Stimulated activated naive CD8-positive, alpha-beta T cell treated with anti-CD3 and anti-CD28 coated beads, Interleukin-15, Interleukin-2, amounts not matched to agents 100 U/mL and 50 U/mL, for 24 hours (primary cell): ENCODE data around the gene ISL2.
A peak's percentile ranks its signal among the peaks of the same experiment; 100 is the strongest.

Experiments used
- ATAC-seq: fragments of 150-1000 bp; cut with Tn5 transposase; one replicate; pipeline ENCODE4 v1.10.0; 2021
- DNase-seq: peaks from one replicate; pipeline ENCODE4 v3.0.0; 2021

ISL2 gene

DNA sequence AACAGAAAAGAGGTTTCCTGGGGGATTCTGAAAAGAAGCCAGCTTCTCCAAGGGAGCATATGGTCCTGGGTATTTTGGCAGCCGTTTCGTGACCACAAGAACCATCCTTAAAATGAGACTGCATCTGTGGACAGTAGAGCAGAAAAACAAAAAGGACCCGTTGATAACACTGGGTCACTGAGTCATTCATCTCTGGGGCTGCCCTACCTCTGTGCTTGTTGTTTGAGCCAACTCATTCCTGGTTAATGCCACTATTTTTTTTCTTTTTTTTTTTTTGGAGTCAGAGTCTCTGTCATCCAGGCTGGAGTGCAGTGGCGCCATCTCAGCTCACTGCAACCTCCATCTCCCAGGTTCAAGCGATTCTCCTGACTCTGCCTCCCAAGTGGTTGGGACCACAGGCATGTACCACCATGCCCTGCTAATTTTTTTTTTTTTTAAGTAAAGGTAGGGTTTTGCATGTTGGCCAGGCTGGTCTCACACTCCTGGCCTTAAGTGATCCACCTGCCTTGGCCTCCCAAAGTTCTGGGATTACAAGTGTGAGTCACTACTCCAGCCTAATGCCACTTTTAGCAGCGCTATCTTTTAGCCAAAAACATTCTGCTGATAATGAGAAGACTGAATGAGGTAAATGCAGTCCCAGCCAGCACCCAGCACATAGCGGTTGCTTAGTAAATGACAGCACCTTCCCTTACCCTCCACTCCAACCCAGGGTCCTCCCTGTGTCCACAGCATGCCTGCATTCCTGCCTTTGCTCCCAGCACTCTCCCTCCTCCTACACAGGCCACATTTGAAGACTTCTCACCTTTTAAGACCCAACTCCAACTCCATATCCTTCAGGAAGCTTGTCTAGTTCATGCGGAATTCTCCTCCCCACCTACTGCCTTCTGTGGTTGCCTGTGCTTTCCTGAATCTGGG is 9.1 kb upstream of the ISL2 start:
- DNase-seq (no peak), ATAC-seq (no peak)

DNA sequence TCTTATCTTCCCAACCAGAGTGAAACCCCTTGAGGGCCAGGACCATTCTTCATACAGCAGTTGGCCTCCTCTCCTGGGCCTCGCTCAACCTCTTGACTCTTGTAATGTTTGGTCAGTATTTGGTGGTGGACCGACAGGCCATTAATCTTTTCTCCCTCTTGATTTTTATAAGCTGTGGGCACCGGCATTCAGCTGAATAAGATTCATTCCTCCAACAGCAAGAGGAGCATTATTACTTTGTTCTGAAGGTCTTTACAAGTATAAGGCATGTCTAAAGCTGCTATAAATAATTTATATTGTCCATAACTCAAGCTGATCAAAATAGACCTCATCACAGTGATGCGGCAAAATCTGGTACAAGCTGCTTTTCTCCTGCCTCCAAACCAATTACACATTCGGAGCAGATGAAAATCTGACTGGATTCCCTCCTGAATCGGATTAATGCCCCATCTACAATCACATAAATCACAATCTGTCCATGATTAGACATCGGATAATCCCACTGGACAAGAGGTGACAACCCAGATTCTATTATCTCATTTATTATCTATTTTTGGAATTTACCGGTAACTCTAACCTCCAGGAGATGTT is 8.4 kb upstream of the ISL2 start:
- ATAC-seq (no peak), DNase-seq (no peak)

- ATAC-seq (no peak), DNase-seq (no peak)
Measured at GRCh38 chr15:76328958-76329357, 7.6 kb upstream of the ISL2 start.

DNA sequence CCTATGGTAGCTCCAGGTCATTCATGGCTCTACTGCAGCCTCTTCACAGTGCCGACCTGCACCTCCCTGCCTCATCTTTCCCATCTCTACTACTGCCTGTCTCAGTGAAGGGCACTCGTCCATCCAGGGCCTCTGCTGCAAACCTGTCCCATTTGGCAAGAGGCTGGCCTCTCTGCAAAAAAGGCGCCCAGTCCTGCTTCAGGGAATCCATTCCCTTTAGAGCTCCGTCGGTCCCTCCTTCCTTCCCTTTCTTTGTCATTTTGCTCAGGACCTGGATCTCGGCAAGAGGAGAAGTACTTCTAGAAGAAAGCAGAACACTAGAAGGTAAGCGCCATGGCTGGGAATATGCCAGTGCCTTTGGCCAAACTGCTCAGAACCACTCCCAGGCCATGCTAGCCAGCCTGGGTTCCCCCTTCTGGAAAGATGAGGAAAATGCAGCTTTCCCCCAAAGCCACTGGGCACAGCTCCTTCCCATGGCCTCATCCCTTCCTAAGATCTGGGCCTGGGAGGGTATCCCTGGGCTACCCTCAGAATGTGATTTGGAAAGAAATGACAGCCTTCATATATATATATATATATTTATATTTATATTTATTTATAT is 6.4 kb upstream of the ISL2 start:
- DNase-seq (no peak), ATAC-seq (no peak)

DNA sequence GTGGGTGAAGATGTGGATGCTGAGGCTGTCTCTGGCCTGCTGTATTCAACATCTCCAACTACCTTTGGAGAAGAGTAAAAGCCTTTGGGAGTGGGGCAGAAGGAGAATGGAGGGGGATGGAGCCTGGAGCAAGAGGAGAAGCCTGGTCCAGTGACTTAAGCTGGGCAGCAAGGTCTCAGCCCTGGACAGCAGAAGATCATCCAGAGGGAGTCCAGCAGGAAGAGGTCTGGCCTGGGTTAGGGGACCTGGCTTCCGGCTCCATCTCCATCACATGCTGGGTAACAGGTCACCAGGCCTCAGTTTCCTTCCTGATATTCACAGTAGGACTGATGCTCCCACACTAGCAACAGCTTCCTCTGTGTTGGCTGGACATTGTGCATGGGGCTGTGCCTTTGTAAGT is 3.8 kb upstream of the ISL2 start:
- ATAC-seq (no peak), DNase-seq (no peak)

DNA sequence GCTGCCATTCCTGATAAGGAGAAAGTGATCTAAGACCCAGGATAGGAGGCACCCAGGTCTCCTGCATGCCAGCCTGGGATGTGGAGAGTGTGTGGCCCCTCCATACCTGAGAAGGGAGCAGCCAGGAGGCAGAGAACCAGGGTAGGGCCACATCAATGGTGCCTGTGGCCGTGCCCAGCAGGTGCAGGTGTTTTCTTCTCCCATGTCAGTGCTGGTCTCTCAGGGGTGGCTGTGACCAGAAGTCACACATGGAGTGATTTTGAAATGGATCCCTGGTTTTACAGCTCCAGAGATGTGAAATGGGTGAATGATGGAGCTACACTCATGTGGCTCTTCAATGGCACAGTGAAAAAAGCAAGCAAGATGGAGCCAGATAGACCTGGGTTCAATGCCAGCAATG is 3.3 kb upstream of the ISL2 start:
- ATAC-seq, result no peak

GRCh38 chr15:76333720-76334437 is 2.7 kb upstream of the ISL2 start:
- no peak for ATAC-seq

More for the DNA sequence above, 3.3 kb upstream of the ISL2 start:
- no peak for DNase-seq

DNA sequence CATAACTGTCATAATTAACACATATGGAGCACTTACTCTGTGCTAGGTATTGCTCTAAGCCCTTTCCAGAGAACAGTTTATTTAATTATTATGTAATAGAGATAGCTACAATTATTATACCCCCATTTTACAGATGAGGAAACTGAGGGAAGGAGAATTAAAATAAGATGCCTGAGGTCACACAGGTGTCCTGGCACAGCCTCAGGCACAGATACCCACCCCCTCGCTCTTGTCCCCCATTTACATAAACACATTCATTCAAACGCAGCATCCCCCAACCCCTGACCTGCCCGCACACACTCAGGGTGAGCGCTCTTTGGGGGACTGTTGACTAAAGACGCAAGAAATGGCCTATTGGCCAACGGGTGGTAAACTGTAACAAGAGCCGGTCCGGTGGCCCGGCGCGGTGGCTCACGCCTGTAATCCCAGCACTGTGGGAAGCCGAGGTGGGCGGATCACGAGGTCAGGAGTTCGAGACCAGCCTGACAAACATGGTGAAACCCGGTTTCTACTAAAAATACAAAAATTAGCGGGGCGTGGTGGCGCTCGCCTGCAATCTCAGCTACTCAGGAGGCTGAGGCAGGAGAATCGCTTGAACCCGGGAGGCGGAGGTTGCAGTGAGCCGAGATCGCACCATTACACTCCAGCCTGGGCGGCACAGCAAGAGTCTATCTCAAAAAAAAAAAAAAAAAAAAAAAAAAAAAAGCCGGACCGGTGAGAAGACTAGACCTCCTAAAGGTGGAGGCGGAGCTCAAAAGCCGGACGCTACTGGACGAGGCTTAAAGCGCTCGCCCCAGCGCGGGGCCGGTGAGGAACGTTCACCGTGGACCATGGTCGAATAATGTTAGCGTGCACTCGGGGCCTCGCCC is 1.9 kb upstream of the ISL2 start:
- ATAC-seq, result no peak
- DNase-seq, result no peak

More at GRCh38 chr15:76333720-76334437, 2.7 kb upstream of the ISL2 start:
- DNase-seq, result no peak

GRCh38 chr15:76335307-76336253 is 993 bp upstream of the ISL2 start:
- ATAC-seq (no peak), DNase-seq (no peak)

GRCh38 chr15:76337059-76337695 is 604 bp downstream of the ISL2 start:
- DNase-seq (peak; percentile 28), ATAC-seq (no peak)

GRCh38 chr15:76337696-76338485 is 1.3 kb downstream of the ISL2 start:
- DNase-seq (peak; percentile 21), ATAC-seq (no peak)

GRCh38 chr15:76338486-76339304 is 2.1 kb downstream of the ISL2 start:
- ATAC-seq (no peak), DNase-seq (no peak)

GRCh38 chr15:76339305-76340197 is 3.0 kb downstream of the ISL2 start:
- ATAC-seq, result no peak
- DNase-seq, result peak; percentile 23

GRCh38 chr15:76340198-76340802 is 3.7 kb downstream of the ISL2 start:
- ATAC-seq (no peak), DNase-seq (peak; percentile 34)

DNA sequence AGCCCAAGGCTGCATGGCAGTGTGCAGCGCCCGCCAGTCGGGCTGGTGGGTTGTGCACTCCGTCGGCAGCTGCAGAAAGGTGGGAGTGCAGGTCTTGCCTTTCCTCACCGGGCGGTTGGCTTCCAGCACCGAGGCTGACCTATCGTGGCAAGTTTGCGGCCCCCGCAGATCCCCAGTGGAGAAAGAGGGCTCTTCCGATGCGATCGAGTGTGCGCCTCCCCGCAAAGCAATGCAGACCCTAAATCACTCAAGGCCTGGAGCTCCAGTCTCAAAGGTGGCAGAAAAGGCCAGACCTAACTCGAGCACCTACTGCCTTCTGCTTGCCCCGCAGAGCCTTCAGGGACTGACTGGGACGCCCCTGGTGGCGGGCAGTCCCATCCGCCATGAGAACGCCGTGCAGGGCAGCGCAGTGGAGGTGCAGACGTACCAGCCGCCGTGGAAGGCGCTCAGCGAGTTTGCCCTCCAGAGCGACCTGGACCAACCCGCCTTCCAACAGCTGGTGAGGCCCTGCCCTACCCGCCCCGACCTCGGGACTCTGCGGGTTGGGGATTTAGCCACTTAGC is 4.3 kb downstream of the ISL2 start:
- ATAC-seq (peak; percentile 55), DNase-seq (peak; percentile 66)

DNA sequence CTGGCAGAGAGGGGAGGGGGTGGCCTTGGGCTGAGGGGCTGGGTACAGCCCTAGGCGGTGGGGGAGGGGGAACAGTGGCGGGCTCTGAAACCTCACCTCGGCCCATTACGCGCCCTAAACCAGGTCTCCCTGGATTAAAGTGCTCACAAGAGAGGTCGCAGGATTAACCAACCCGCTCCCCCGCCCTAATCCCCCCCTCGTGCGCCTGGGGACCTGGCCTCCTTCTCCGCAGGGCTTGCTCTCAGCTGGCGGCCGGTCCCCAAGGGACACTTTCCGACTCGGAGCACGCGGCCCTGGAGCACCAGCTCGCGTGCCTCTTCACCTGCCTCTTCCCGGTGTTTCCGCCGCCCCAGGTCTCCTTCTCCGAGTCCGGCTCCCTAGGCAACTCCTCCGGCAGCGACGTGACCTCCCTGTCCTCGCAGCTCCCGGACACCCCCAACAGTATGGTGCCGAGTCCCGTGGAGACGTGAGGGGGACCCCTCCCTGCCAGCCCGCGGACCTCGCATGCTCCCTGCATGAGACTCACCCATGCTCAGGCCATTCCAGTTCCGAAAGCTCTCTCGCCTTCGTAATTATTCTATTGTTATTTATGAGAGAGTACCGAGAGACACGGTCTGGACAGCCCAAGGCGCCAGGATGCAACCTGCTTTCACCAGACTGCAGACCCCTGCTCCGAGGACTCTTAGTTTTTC is 4.9 kb downstream of the ISL2 start:
- ATAC-seq (no peak), DNase-seq (peak; percentile 21)
